GM12873 (cell line): Measurements from ENCODE around the gene ETFBKMT.

Experiments used
- TF ChIP-seq, protein P1 (sequence below): IDR thresholded peaks from 2 replicates; pipeline ENCODE4 v1.5.1; 2012; ENCODE audit warnings: low read depth, mild to moderate bottlenecking, moderate library complexity, low read length, control low read depth; ENCODE audit not compliant: insufficient read depth; ENCODE audit errors: missing control alignments

Gene ETFBKMT

GRCh38 chr12:31627456-31628054, 31.9 kb upstream of the ETFBKMT start:
- TF ChIP-seq, protein P1, sequence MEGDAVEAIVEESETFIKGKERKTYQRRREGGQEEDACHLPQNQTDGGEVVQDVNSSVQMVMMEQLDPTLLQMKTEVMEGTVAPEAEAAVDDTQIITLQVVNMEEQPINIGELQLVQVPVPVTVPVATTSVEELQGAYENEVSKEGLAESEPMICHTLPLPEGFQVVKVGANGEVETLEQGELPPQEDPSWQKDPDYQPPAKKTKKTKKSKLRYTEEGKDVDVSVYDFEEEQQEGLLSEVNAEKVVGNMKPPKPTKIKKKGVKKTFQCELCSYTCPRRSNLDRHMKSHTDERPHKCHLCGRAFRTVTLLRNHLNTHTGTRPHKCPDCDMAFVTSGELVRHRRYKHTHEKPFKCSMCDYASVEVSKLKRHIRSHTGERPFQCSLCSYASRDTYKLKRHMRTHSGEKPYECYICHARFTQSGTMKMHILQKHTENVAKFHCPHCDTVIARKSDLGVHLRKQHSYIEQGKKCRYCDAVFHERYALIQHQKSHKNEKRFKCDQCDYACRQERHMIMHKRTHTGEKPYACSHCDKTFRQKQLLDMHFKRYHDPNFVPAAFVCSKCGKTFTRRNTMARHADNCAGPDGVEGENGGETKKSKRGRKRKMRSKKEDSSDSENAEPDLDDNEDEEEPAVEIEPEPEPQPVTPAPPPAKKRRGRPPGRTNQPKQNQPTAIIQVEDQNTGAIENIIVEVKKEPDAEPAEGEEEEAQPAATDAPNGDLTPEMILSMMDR = no peak

- TF ChIP-seq, protein P1 = no peak
Measured at GRCh38 chr12:31629756-31630732, 29.4 kb upstream of the ETFBKMT start.

DNA sequence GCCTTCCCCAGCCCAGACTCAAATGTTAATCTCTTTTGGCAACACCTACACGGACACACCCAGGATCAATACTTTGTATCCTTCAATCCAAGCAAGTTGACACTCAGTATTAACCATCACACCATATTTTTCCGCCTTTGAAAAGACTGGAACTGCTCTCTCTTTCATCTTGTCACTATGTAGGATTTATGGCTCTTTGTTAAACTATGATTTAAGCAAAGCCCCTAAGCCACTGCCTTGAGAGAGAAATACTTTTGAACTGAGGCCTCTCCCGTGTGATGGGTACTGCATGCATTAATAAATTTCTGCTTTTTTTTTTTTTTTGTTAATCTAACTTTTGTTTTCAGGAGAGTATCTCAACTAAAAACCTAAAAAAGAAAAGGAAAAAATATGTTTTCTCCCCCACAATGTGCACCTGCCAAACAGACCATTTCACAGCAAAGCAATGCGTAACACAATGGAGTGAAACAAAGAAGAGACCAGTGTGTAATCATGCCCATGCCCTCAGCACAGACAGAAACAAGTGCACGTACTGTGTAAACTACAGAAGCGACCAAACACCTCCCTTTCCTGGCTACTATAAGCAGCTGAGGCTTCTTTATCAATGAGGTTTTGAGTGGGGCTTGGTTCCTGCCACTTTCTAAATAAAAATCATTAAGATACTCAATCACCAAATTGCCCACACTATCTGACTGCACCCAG, 28.3 kb upstream of the ETFBKMT start:
- TF ChIP-seq, protein P1 = no peak

DNA sequence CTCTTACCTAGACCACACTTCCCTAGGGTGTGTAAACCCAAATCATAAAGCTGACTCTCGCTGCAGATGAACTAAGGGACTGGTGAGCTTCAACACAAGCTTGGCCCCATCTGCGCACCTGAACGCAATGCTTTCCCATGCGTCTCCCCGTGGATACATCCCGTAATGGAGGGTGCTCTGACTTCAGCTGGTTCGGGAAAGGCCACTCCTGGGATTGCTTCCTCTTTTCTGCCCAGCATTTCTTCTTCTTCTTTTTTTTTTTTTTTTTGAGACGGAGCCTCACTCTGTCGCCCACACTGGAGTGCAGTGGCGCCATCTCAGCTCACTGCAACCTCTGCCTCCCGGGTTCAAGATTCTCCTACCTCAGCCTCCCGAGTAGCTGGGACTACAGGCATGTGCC, 27.7 kb upstream of the ETFBKMT start:
- TF ChIP-seq, protein P1 = no peak

DNA sequence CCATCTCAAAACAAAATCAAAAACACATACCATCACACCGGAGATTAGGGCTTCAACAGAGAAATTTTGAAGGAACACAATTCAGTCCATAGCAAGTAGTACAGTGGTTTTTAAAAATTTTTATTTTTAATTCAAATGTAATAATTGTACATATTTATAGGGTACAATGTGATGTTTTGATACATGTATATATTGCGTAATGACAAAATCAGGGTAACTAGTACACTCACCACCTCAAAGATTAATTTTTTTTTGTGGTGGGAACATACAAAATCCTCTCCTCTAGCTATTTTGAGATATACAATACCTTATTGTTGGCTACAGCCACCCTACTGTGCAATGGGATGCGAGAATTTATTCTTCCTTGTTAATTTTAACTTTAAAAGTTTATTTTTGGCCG, 26.0 kb upstream of the ETFBKMT start:
- TF ChIP-seq, protein P1 = no peak

DNA sequence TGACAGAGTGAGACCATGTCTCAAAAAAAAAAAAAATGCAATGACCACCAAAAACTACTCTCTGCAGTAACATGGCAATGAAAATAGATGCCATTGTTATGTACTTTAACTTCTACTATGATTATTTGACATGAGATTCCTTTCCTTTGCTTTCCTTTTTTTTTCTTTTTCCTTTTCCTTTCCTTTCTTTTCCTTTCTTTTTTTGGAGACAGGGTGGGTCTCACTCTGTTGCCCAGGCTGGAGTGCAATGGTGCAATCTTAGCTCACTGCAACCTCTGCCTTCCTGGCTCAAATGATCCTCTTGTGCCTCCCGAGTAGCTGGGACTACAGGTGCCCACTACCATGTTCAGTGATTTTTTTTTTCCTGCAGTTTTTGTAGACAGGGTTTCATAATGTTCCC, 24.9 kb upstream of the ETFBKMT start:
- TF ChIP-seq, protein P1 = no peak
